ENCODE data around the gene DNAJC2.
"Not testable (repeated sequence)": the region's sequence is repeated elsewhere in the genome, so short reads cannot be mapped to it uniquely, and the experiment has no call there.

GRCh38 chr7:103274867-103275266 lies 69.7 kb downstream of the DNAJC2 start:
- TF ChIP-seq CTCF (IDR thresholded peaks at IDR 0.05; ENCODE audit: low read depth, low read length); POLR2A (IDR thresholded peaks at IDR 0.05; ENCODE audit: extremely low read depth, insufficient read length): not testable (repeated sequence)

All from NB4 (cell line).